ENCODE results near the gene MAD1L1.
A peak's percentile ranks its signal among the peaks of the same experiment; 100 is the strongest.
"Not testable (repeated sequence)": the region's sequence is repeated elsewhere in the genome, so short reads cannot be mapped to it uniquely, and the experiment has no call there.

Gene MAD1L1

GRCh38 chr7:2232766-2233520 lies at the start of gene MAD1L1:
Gene MAD1L1 (minus strand): TSS chr7:2232945. CDS start chr7:2230133, 2,812 bp downstream.
- DNase-seq (ENCODE audit: low spot score), result peak; percentile 97

GRCh38 chr7:2282185-2282751 lies 49.5 kb upstream of the MAD1L1 start:
- peak; percentile 22 for DNase-seq (ENCODE audit: low spot score)

- peak; percentile 35 for DNase-seq (ENCODE audit: low spot score)
Observed at GRCh38 chr7:2281541-2281940, 48.8 kb upstream of the MAD1L1 start.

- no peak for DNase-seq (ENCODE audit: low spot score)
Observed at GRCh38 chr7:2280424-2280823, 47.7 kb upstream of the MAD1L1 start.

- no peak for DNase-seq (ENCODE audit: low spot score)
Observed at GRCh38 chr7:2279896-2280295, 47.2 kb upstream of the MAD1L1 start.

GRCh38 chr7:2278026-2278425 lies 45.3 kb upstream of the MAD1L1 start:
- peak; percentile 13 for DNase-seq (ENCODE audit: low spot score)

- peak; percentile 18 for DNase-seq (ENCODE audit: low spot score)
Observed at GRCh38 chr7:2276107-2276506, 43.4 kb upstream of the MAD1L1 start.

- DNase-seq (ENCODE audit: low spot score), result no peak
Observed at GRCh38 chr7:2275101-2275500, 42.4 kb upstream of the MAD1L1 start.

- peak; percentile 30 for DNase-seq (ENCODE audit: low spot score)
Observed at GRCh38 chr7:2274666-2275065, 41.9 kb upstream of the MAD1L1 start.

- DNase-seq (ENCODE audit: low spot score), result peak; percentile 23
Observed at GRCh38 chr7:2273866-2274265, 41.1 kb upstream of the MAD1L1 start.

- DNase-seq (ENCODE audit: low spot score), result peak; percentile 22
Observed at GRCh38 chr7:2272031-2272430, 39.3 kb upstream of the MAD1L1 start.

GRCh38 chr7:2271273-2272026 lies 38.7 kb upstream of the MAD1L1 start:
- peak; percentile 21 for DNase-seq (ENCODE audit: low spot score)

- no peak for DNase-seq (ENCODE audit: low spot score)
Observed at GRCh38 chr7:2270495-2270894, 37.8 kb upstream of the MAD1L1 start.

- no peak for DNase-seq (ENCODE audit: low spot score)
Observed at GRCh38 chr7:2269991-2270460, 37.3 kb upstream of the MAD1L1 start.

- DNase-seq (ENCODE audit: low spot score), result not testable (repeated sequence)
Observed at GRCh38 chr7:2269089-2269990, 36.6 kb upstream of the MAD1L1 start.

GRCh38 chr7:2266911-2267310 lies 34.2 kb upstream of the MAD1L1 start:
- DNase-seq (ENCODE audit: low spot score), result peak; percentile 75

GRCh38 chr7:2264158-2264557 lies 31.4 kb upstream of the MAD1L1 start:
- DNase-seq (ENCODE audit: low spot score), result no peak

GRCh38 chr7:2263176-2263575 lies 30.4 kb upstream of the MAD1L1 start:
- no peak for DNase-seq (ENCODE audit: low spot score)

- DNase-seq (ENCODE audit: low spot score), result no peak
Observed at GRCh38 chr7:2261611-2262010, 28.9 kb upstream of the MAD1L1 start.

- DNase-seq (ENCODE audit: low spot score), result no peak
Observed at GRCh38 chr7:2260820-2261219, 28.1 kb upstream of the MAD1L1 start.

GRCh38 chr7:2259480-2259879 lies 26.7 kb upstream of the MAD1L1 start:
- DNase-seq (ENCODE audit: low spot score), result no peak

All from D341Med (cell line).